ENCODE measurements around the gene ACOT8.

ACOT8 gene

DNA sequence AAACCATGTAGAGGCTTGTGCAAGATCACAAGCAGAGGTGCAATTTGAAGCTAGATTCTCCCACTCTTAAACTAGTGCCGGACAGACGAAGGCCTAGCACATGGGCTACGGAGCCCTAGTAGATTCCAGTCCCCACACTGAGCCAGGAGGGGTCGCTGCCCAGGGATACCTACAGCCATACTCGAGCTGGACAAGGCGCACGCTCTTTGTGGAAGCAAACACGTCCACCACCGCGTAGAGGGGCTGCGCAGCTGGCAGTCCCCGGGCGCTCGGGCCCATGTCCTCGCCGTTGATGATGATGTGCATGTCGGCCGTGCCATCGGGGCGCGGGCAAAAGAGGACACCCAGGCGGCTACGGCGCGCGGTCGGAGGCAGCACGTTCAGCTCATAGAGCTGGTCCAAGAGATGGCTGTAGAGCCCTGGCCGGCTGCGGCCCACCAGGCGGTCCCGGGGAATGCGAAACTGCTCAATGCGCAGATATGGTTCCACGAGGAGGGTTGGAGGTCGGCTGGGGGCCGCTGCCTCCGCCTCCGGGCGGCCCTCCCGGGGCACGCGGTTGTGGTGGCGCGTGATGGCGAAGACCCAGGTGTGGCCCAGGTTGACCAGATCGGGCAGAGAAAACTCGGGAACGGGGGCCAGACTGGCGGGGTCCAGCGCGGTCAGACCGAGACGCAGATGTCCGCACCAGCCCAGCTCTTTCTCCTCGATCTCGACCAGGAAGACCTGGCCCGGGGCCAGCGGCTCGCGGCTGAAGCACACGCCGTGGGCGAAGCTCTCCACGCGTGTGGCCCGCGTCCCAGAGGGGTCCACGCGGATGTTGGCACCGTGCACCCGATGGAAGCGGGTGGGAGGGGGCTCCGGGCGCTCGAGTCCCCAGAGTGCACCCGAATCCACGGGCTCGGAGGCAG lies 33.1 kb upstream of the ACOT8 start:
- Mint-ChIP-seq H3K27me3 (ENCODE audit: low read depth) (no peaks in the 10 kb centered on the region), H3K9me3 (no peaks in the 10 kb centered on the region), H3K4me1 (peaks cover 14% of the 10 kb centered on the region), H3K36me3 (ENCODE audit: low read depth) (peaks cover 11% of the 10 kb centered on the region), H3K27ac (peak overlapping the region; percentile 87 to 96 (median 95)), H3K4me3 (peak overlapping the region; percentile 94 to 98 (median 97))
- TF ChIP-seq, protein P1, sequence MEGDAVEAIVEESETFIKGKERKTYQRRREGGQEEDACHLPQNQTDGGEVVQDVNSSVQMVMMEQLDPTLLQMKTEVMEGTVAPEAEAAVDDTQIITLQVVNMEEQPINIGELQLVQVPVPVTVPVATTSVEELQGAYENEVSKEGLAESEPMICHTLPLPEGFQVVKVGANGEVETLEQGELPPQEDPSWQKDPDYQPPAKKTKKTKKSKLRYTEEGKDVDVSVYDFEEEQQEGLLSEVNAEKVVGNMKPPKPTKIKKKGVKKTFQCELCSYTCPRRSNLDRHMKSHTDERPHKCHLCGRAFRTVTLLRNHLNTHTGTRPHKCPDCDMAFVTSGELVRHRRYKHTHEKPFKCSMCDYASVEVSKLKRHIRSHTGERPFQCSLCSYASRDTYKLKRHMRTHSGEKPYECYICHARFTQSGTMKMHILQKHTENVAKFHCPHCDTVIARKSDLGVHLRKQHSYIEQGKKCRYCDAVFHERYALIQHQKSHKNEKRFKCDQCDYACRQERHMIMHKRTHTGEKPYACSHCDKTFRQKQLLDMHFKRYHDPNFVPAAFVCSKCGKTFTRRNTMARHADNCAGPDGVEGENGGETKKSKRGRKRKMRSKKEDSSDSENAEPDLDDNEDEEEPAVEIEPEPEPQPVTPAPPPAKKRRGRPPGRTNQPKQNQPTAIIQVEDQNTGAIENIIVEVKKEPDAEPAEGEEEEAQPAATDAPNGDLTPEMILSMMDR (IDR thresholded peaks at IDR 0.05; ENCODE audit: unreplicated experiment in 3 of 3) = peak; percentile 76 to 81 (median 78)

DNA sequence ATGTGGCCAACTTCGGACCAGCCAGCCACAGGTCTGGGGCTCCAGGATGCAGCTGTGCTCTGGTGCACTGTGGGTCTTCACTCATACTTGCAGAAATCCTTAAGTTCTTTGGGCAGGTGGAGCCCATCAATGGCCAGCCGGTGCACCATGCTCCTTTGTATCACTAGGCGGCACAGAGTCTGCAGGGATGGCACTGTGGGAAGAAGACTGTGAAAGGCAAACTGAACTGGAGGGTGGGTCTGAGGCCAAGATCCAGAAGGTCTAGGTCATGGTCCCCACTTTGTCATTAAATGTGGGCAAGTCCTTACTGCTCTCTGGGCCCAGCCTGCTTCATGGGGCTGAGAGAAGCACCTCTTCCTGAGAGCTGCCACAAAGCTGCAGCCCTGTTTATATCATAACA lies 31.5 kb upstream of the ACOT8 start:
- Mint-ChIP-seq H3K9me3 (no peaks in the 10 kb centered on the region), H3K27ac (no peak overlapping the region), H3K36me3 (ENCODE audit: low read depth) (peaks cover 13% of the 10 kb centered on the region), H3K4me1 (peaks cover 14% of the 10 kb centered on the region), H3K27me3 (ENCODE audit: low read depth) (no peaks in the 10 kb centered on the region), H3K4me3 (no peak overlapping the region)
- TF ChIP-seq, protein P1 (IDR thresholded peaks at IDR 0.05; ENCODE audit: unreplicated experiment in 3 of 3) = no peak

DNA sequence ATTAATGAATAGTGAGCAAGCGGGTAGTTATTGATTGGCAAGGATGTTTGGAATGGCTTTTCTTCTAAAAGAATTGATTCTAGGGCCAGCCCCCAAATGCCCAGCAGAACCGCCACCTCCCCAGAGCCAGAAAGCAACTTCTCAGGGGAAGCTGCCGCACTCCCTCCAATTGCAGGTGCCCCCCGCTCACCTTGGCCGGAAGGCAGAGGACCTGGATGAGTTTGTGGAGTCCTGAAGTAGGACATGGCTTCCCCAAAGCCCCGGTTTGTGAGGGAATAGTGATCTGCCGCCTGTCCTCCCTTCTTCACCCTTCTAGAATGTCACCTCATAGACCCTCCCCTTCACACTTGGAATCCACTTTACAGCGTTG lies 30.1 kb upstream of the ACOT8 start, which contains the start of gene SPATA25:
Gene SPATA25 (minus strand): TSS at position 277 of the 370 bp plus-strand sequence. CDS start 32 bp downstream, at position 245.
- Mint-ChIP-seq H3K4me1 (peaks cover 13% of the 10 kb centered on the region), H3K9me3 (no peaks in the 10 kb centered on the region), H3K4me3 (peak within 1 kb of the TSS in 2 of 3 experiments; percentile 27 to 47), H3K36me3 (ENCODE audit: low read depth) (peaks cover 25% of the 10 kb centered on the region), H3K27me3 (ENCODE audit: low read depth) (no peaks in the 10 kb centered on the region), H3K27ac (no peak within 1 kb of the TSS)
- TF ChIP-seq, protein P1 (IDR thresholded peaks at IDR 0.05; ENCODE audit: unreplicated experiment in 3 of 3) = no peak

DNA sequence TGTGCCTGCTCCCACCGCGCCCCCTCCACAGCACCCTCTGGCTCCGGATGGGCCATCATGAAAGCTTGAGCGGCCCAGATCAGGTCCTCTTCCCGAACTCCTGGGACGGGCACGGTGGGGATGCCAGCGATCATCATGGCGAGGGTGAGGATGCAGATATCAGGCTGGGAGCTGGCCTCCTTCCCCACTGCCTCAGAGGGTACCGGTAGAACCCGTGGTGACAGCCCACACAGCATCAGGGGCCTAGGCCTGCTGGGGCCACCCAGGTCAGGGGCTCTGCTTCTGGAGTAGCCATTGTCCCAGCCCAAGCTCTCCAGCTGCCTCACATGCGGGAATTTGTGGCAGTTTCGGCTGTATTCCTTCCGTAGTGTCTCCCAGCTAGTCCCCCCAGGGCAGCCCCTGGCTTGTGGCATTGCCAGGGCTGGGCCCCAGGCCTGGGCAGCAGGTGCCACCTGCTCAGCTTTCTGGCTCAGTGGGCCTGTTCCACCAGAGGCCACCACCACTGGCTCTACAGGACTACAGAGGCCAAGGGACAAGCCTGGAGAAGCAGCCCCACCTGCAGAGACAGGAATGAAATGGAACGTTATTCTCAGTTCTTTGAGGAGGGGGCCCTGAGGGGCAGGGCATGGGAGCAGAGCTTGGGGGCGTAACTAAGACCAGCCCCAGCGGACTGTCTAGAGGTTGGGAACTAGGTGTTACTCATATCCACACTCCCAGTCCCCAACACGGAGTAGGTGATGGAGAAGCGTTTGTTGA lies 29.6 kb upstream of the ACOT8 start:
- Mint-ChIP-seq H3K9me3 (no peaks in the 10 kb centered on the region), H3K4me3 (peak overlapping the region in 1 of 3 experiments; percentile 47), H3K36me3 (ENCODE audit: low read depth) (peaks cover 25% of the 10 kb centered on the region), H3K27ac (no peak overlapping the region), H3K4me1 (peaks cover 13% of the 10 kb centered on the region), H3K27me3 (ENCODE audit: low read depth) (no peaks in the 10 kb centered on the region)
- TF ChIP-seq, protein P1 (IDR thresholded peaks at IDR 0.05; ENCODE audit: unreplicated experiment in 3 of 3) = no peak

DNA sequence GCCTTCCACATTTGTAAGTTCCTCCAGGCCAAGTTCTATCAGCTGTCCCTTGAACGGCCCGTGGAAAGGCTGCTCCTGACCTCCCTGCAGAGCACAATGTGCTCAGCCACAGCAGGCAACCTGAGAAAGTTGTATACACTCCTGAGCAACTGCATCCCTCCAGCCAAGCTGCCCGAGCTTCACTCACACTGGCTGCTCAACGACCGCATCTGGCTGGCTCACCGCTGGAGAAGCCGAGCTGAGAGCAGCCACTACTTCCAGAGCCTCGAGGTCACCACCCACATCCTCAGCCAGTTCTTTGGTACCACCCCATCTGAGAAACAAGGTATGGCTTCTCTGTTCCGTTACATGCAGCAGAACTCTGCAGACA lies 25.9 kb upstream of the ACOT8 start:
- Mint-ChIP-seq H3K27ac (no peak overlapping the region), H3K9me3 (no peaks in the 10 kb centered on the region), H3K27me3 (ENCODE audit: low read depth) (no peaks in the 10 kb centered on the region), H3K4me3 (peak overlapping the region; percentile 81 to 90 (median 89)), H3K36me3 (ENCODE audit: low read depth) (peaks cover 29% of the 10 kb centered on the region), H3K4me1 (peaks cover 17% of the 10 kb centered on the region)
- TF ChIP-seq, protein P1 (IDR thresholded peaks at IDR 0.05; ENCODE audit: unreplicated experiment in 3 of 3) = no peak

All from nephron (organoid).